Pancreas (tissue), 10 donors: ENCODE measurements around the gene GPAT3. TPM values are rescaled to one million over a fixed set of nuclear protein-coding genes. Genes with fewer than 3 reads are reported as not detected.
"Not testable (repeated sequence)": the region's sequence is repeated elsewhere in the genome, so short reads cannot be mapped to it uniquely, and the experiment has no call there.

Experiments
- ATAC-seq, 4 donors: fragments of 200-7000 bp; cut with Tn5 transposase; one replicate each; pipeline versions ENCODE4 v1.8.0 to v1.9.1; 2020; ENCODE audit warnings: mild to moderate bottlenecking in 4 of 4, moderate library complexity in 4 of 4
- DNase-seq, 6 donors: peaks; one replicate each; pipeline ENCODE4 v3.0.0-alpha.2; 2020
- FAIRE-seq: peaks from 2 replicates; lab custom pipeline; 2012; peaks lifted over from hg19 to GRCh38; lab: Jason Lieb, UNC
- H3K27ac ChIP-seq, 4 donors: fragments of 200-600 bp; sonication (generic); 1 replicate in 3 of 4; 2 replicates in 1 of 4; pipeline versions ENCODE4 v1.5.0 to v1.8.0; 2020
- H3K27me3 ChIP-seq, 4 donors: fragments of 200-600 bp; one replicate each; pipeline ENCODE4 v1.8.0; 2021
- H3K36me3 ChIP-seq, 3 donors: fragments of 200-600 bp; sonication (generic) in 1 of 3; one replicate each; pipeline versions ENCODE4 v1.5.0 to v1.8.0; 2020 to 2021
- H3K4me1 ChIP-seq, 3 donors: fragments of 200-600 bp; one replicate each; pipeline ENCODE4 v1.8.0; 2021
- H3K4me3 ChIP-seq, 4 donors: fragments of 200-600 bp; sonication (generic) in 2 of 4; one replicate each; pipeline versions ENCODE4 v1.5.0 to v1.8.0; 2020 to 2021
- H3K9me3 ChIP-seq, 4 donors: fragments of 200-600 bp; one replicate each; pipeline ENCODE4 v1.8.0; 2021
- CTCF ChIP-seq, 4 donors: fragments of 200-600 bp; sonication (generic) in 3 of 4; IDR thresholded peaks; one replicate each; pipeline versions ENCODE4 v1.5.0 to v1.8.0; 2021; ENCODE audit warnings: antibody characterized with exemption in 4 of 4
- WGBS, 2 donors: extraction: QIAGEN DNeasy Blood & Tissue Kit; methylation state at CpG; one replicate each; pipeline ENCODE4 v1.1.7; 2013; 5-methylcytosine and 5-hydroxymethylcytosine counted together
- intact Hi-C, 3 donors: fragments of 100-400 bp; cut with DNase I; formaldehyde crosslinking; loops; one replicate each; pipeline versions ENCODE4 v1.11.1 to v1.14.2; 2022
- polyA plus RNA-seq, 2 donors: library from polyadenylated mRNA; stranded (reverse); fragments of 200-250 nt; gene quantifications; one replicate each; pipeline ENCODE4 v1.2.3, GENCODE V29; 2013
- total RNA-seq, 6 donors: library from RNA; stranded (reverse); fragmentation: NEBNext Ultra II Directional in 4 of 6; extraction: Animal tissue kit (Norgen Biotek cat#: 25700) in 4 of 6; gene quantifications; one replicate each; pipeline versions ENCODE4 v1.2.1 to v1.2.4, GENCODE V29; 2021 to 2023
- donor health status: healthy with polysubstance abuse.
- donor health status: DM: no; HTN: no; CAD: no; lungs with moderate emphysema.
- donor health status: DM: no; HTN: no; CAD: no.
- donor health status: control.
- donor health status: control.
- donor health status: Bipolar disorder and iron deficiency.
- donor health status: DM: yes; HTN: yes; CAD: no.
- donor health status: DM: no; HTN: no; CAD: no.
- donor health status: DM: no; HTN: no; CAD: no.
- donor health status: DM: yes; HTN: yes; CAD: no.

Gene GPAT3
- total and polyA plus RNA-seq, 8 donors, result 0.23 to 2.0 (median 1.1) TPM

- no peak for TF ChIP-seq CTCF (IDR thresholded peaks at IDR 0.05)
- DNase-seq, result no peak
- no peak for FAIRE-seq
- Histone ChIP-seq H3K36me3 (no peaks in the 10 kb centered on the region), H3K27ac (no peak overlapping the region), H3K4me1 (no peaks in the 10 kb centered on the region), H3K27me3 (no peaks in the 10 kb centered on the region), H3K9me3 (no peaks in the 10 kb centered on the region), H3K4me3 (no peak overlapping the region)
- WGBS, 2 donors, result 63 to 81% methylated on average over 4 of the region's 4 CpGs
- intact Hi-C loops, result no loop called here
- no peak for ATAC-seq
These were observed 33.5 kb downstream of the GPAT3 start for GRCh38 chr4:83569429-83569828.

DNA sequence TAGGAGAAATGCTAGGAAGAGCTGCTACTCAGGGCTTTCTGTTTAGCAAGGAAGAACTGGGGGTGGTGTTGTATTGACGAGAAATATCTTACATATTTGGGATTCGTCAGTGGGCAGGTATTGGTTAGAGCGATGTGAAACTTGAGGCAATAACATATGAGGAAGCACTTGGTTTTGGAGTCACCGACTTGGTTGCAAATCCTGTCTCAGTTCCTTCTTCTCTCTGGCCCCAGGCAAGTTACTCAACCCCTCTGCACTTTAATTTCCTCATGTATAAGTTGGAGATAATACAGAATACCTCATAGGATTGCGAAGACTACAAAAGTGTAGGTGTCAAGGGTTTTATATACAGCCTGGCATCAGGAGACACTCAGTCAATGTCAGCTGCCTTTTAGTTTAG, 34.1 kb downstream of the GPAT3 start:
- no peak for TF ChIP-seq CTCF (IDR thresholded peaks at IDR 0.05)
- FAIRE-seq, result no peak
- H3K27me3 ChIP-seq, result no peaks in the 10 kb centered on the region
- intact Hi-C loops, result no loop called here
- no peaks in the 10 kb centered on the region for H3K36me3 ChIP-seq
- peak in 2 of 4 donors; percentile 57 to 73 for ATAC-seq
- H3K4me1 ChIP-seq, result no peaks in the 10 kb centered on the region
- WGBS, 2 donors, result 78 to 87% methylated on average over 5 of the region's 5 CpGs
- DNase-seq, result no peak
- no peak overlapping the region for H3K27ac ChIP-seq
- H3K4me3 ChIP-seq, result no peak overlapping the region
- H3K9me3 ChIP-seq, result no peaks in the 10 kb centered on the region

DNA sequence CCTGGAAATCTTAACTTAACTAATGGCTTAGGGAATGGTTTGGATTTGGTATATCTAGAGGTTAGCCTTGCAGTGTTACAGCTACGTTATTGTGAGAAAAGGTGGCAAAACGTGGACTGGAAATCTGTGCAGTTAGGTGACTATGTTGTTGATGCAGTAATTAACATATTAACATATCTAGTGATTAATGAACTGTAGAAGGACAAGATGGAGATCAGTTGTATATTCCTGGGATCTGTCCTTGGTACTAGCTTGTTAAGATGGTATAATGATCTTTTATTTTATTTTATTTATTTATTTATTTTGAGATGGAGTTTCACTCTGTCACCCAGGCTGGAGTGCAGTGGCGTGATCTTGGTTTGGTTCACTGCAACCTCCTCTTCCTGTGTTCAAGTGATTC, 36.9 kb downstream of the GPAT3 start:
- TF ChIP-seq CTCF (IDR thresholded peaks at IDR 0.05), result no peak
- FAIRE-seq (no peak), DNase-seq (no peak), ATAC-seq (no peak)
- no peak overlapping the region for H3K27ac ChIP-seq
- H3K9me3 ChIP-seq, result no peaks in the 10 kb centered on the region
- no peaks in the 10 kb centered on the region for H3K27me3 ChIP-seq
- H3K36me3 ChIP-seq, result no peaks in the 10 kb centered on the region
- no peak overlapping the region for H3K4me3 ChIP-seq
- intact Hi-C loops, result no loop called here
- H3K4me1 ChIP-seq, result no peaks in the 10 kb centered on the region
- 63 to 73% methylated on average over 3 of the region's 3 CpGs for WGBS, 2 donors

- peak in 1 of 4 donors; percentile 57 for ATAC-seq
- intact Hi-C loops, result no loop called here
- no peak for FAIRE-seq
- DNase-seq, result no peak
- no peak for TF ChIP-seq CTCF (IDR thresholded peaks at IDR 0.05)
- no peaks in the 10 kb centered on the region for H3K27me3 ChIP-seq
- H3K4me1 ChIP-seq, result no peaks in the 10 kb centered on the region
- H3K9me3 ChIP-seq, result no peaks in the 10 kb centered on the region
- no peak overlapping the region for H3K27ac ChIP-seq
- H3K4me3 ChIP-seq, result no peak overlapping the region
- no peaks in the 10 kb centered on the region for H3K36me3 ChIP-seq
- 44 to 49% methylated on average over 3 of the region's 3 CpGs for WGBS, 2 donors
These were observed 38.3 kb downstream of the GPAT3 start for GRCh38 chr4:83574247-83574646.

DNA sequence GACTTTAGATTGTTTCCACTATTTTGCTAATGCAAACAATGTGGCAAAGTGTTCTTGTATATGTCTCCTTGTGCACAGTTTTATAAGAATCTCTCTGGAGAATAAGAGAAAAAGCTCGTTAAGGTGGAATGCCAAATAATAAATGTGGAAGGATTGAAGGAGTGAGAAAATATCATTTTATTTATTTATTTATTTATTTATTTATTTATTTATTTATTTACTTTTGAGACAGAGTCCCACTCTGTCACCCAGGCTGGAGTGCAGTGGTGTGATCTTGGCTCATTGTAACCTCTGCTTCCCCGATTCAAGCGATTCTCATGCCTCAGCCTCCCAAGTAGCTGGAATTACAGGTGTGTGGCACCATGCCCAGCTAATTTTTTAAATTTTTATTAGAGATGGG, 40.3 kb downstream of the GPAT3 start:
- H3K4me3 ChIP-seq, H3K4me1 ChIP-seq, H3K36me3 ChIP-seq, FAIRE-seq, ATAC-seq, DNase-seq, H3K27me3 ChIP-seq, H3K9me3 ChIP-seq, H3K27ac ChIP-seq, intact Hi-C loops: not testable (repeated sequence)
- 91 to 92% methylated on average over 3 of the region's 3 CpGs for WGBS, 2 donors
